Spleen (tissue), 7 donors: ENCODE results near the gene OR52K2.

ENCODE experiments used
- CTCF ChIP-seq, 11 experiments: fragments of 200-600 bp in 7 of 11; fragments of 450-650 bp in 4 of 11; sonication (generic) in 4 of 11; IDR thresholded peaks in 8 of 11; conservative IDR thresholded peaks in 3 of 11; 1 replicate in 7 of 11; 2 replicates in 4 of 11; pipeline versions ENCODE4 v1.4.0 to v1.8.0; 2016 to 2021; ENCODE audit warnings: antibody characterized with exemption in 11 of 11, inconsistent platforms in 4 of 11, mild to moderate bottlenecking in 1 of 11
- POLR2A ChIP-seq, 3 donors: fragments of 450-650 bp; IDR thresholded peaks; one replicate each; pipeline ENCODE4 v1.5.1; 2017; ENCODE audit warnings: antibody characterized with exemption in 3 of 3, mild to moderate bottlenecking in 1 of 3
- donor health status: DM: no; HTN: no; CAD: no; lungs with moderate emphysema.
- donor health status: DM: no; HTN: no; CAD: no.
- donor health status: DM: no; HTN: no; CAD: no.

GRCh38 chr11:4455419-4455818 is 6.3 kb downstream of the OR52K2 start:
- no peak for TF ChIP-seq CTCF (IDR thresholded peaks at IDR 0.05 in 8 of 11, conservative IDR thresholded peaks at IDR 0.05 in 3 of 11)
- no peak for TF ChIP-seq POLR2A (IDR thresholded peaks at IDR 0.05)
